HG02798 (cell line): ENCODE data around the gene CARMIL1.

ENCODE experiments used
- ATAC-seq: cut with Tn5 transposase; IDR thresholded peaks from one replicate; pipeline ENCODE4 v1.9.1; 2021; ENCODE audit warnings: mild to moderate bottlenecking; ENCODE audit not compliant: unreplicated experiment, poor library complexity

Gene CARMIL1

GRCh38 chr6:25457516-25457915 lies 178.3 kb downstream of the CARMIL1 start:
- ATAC-seq = no peak

DNA sequence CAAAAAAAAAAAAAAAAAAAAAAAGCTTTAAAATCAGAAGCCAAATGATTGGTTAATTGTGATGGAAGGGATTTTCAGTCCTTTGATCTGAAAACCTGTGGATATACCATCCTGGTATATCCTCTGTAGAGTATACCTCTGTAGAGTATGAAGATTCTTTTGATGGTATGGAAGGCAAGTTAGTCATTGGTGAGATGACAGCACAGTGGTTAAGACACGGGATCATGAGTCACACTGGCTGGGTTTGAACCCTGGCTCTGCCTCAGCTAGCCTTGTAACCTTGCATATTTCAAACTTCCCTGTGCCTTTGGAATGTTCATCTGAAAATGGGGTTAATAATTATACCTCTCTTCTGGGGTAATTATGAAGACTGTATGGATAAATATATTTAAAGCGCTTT lies 179.3 kb downstream of the CARMIL1 start:
- no peak for ATAC-seq

GRCh38 chr6:25462235-25462897 lies 183.2 kb downstream of the CARMIL1 start:
- ATAC-seq = no peak

DNA sequence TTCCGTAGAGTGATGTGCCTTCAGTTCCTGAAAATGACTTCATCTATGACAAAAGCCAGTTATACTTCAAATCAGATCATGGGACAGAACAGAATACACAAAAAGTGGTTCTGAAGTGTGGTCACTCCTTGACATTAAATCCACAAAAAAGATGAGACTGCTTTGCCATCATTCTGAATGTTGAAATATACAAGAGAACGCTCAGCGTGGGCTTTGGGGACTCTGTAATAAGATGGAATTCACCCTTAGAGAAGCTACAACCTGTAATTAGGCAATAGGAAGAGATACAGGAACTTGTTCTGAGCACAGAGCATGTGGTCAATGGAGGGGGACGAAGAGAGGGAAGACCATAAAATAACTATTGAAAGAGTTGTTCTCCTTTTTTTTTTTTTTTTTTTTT lies 184.3 kb downstream of the CARMIL1 start:
- ATAC-seq = no peak

DNA sequence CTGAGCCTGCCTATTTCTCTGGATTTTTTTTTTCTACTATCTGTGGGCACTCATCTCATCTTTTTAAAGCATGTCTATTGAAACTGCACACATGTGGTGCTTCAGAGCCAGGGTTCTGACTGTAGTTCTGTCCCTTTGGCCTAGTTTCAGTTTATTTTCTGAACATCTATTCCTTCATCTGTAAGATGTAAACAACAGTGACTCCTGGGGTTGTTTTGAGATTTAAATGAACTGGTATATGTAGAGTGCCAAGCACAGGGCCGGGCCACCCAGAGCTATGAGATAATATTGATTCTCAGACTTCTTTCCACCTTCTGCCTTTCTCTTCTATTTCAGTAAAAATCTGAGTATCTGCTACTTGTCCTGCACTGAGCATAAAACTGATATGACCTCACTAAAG lies 185.1 kb downstream of the CARMIL1 start:
- no peak for ATAC-seq

DNA sequence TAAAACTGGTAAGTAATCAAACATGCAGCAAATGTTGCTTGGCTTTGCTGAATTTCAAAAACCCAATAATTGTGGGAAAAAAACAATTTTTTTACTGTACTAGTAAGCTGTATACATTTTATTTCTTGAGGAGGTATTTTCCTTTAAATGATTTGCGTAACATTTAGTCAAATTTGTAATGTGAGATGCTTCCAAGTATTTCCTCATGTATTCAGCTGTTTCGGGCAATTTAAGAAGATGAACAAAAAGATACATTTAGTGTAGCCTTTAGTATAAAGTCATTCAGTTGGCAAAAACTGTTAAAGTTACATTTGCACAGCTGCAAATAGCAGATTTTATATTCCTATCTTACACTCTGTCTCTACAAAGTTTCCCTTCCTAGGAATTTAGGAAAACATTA lies 186.8 kb downstream of the CARMIL1 start:
- ATAC-seq = no peak

DNA sequence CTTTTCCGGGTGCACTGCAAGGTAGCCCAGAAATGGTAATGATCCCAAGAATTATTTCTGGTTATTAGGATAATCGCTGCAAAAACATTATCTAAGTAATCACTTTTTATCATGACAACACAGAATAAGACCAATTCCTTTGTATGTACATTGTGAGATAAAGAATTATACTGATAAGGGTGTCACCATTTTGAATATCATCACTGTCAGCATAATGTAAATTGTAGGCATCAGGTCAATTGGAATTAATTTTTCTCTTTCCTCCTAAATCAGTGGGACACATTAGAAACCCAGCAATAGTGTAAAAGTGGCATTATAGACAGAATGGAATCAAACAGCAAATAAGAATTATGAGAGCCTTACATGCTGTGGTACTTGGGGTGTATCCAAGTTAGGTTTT lies 189.7 kb downstream of the CARMIL1 start:
- ATAC-seq = no peak

GRCh38 chr6:25469797-25470388 lies 190.7 kb downstream of the CARMIL1 start:
- no peak for ATAC-seq

DNA sequence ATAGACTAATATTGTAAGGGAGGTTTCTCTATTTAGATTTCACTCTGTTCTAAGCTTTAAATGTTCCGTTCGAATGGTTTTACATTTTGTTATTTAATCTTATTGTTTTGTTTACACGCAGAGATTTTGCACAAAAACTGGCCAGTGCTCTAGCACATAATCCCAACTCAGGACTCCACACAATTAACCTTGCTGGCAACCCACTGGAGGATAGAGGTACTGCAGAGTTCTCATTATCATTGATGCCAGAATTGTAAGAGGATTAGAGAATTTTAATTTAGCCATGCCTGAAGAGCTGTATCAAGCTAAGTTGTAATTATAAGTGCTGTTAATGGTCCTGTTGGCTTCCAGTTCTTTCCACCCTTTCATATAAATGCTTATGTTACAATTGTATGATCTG lies 193.1 kb downstream of the CARMIL1 start:
- ATAC-seq = no peak

GRCh38 chr6:25472906-25473305 lies 193.7 kb downstream of the CARMIL1 start:
- no peak for ATAC-seq

DNA sequence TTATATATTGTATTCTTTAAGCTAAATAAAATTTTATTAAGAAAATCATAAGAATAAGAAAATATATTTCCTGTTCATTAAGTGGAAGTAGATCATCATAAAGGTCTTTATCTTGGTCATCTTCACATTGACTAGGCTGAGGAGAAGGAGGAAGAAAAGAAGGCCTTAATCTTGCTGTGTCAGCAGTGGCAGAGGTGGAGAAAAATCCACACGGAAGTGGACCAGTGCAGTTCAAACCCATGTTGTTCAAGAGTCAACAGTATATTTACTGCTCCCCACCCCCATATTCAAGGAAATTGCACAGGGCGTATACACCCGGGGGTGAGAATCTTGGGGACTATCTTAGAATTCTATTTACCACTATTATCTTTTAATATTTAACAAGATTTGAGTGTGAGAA lies 194.3 kb downstream of the CARMIL1 start:
- no peak for ATAC-seq

DNA sequence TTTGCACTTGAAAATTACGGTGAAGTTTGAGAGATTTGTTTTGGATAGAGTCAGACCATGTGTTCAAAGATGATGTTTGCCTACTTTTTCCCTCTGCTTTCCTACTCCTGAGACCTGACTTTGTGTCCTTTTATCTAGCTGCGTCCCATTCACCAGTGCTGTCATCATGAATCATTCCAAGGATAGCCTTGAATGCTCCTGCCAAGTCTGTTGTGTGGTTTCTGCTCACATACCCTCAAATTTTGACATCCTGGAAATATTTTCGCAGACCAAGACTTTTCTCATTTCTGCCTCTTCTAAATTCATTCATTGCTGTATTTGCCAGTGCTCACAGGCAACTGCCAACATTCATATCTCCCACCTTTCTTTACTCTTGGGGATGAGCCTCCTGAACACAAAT lies 197.0 kb downstream of the CARMIL1 start:
- ATAC-seq = no peak

- no peak for ATAC-seq
Measured at GRCh38 chr6:25477006-25477590, 197.9 kb downstream of the CARMIL1 start.

GRCh38 chr6:25478973-25479372 lies 199.8 kb downstream of the CARMIL1 start:
- no peak for ATAC-seq

- no peak for ATAC-seq
Measured at GRCh38 chr6:25481267-25481666, 202.1 kb downstream of the CARMIL1 start.

GRCh38 chr6:25482996-25483395 lies 203.8 kb downstream of the CARMIL1 start:
- ATAC-seq = no peak

- no peak for ATAC-seq
Measured at GRCh38 chr6:25483943-25484342, 204.8 kb downstream of the CARMIL1 start.

GRCh38 chr6:25484900-25485299 lies 205.7 kb downstream of the CARMIL1 start:
- no peak for ATAC-seq

GRCh38 chr6:25485821-25486534 lies 206.8 kb downstream of the CARMIL1 start:
- no peak for ATAC-seq

DNA sequence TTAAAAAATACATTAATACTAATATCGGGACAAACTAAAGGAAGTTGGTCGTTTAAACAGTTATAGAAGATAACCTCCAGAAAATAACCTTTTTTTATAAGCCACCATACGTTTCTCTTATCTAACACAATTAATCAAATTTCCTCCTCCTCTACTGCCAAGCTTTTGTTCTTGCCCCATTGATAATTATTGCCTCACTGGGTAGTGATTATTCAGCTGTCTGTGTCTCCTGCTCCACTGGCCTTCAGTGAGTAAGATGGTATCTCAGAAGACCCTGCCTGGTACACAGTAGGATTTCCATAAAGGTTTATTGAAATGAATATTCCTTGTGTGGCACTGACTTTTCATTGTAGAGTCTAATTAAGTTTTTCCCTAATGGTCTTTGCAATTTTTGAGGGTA lies 207.4 kb downstream of the CARMIL1 start:
- ATAC-seq = no peak

- no peak for ATAC-seq
Measured at GRCh38 chr6:25487012-25487411, 207.8 kb downstream of the CARMIL1 start.
